Caco-2 (cell line): ENCODE measurements around the gene NBEAL2. TPM values are rescaled to one million over a fixed set of nuclear protein-coding genes. Genes with fewer than 3 reads are reported as not detected.

Source experiments
- BruUV-seq: library from RNA; stranded (reverse); fragments of 400-500 nt; replicated peaks from 2 replicates; lab custom pipeline; 2021; lab: Mats Ljungman, UMichigan
- CTCF ChIA-PET: fragments of 300-600 bp; sonication (Branson Sonifier 250); formaldehyde crosslinking; loops from one replicate; lab custom pipeline; 2022; ENCODE audit warnings: antibody characterized with exemption; lab: Charles Lee
- POLR2A ChIA-PET: fragments of 300-600 bp; sonication (Branson Sonifier 250); formaldehyde crosslinking; loops from one replicate; lab custom pipeline; 2022; ENCODE audit warnings: antibody characterized with exemption; lab: Charles Lee
- DNase-seq, 2 experiments: peaks; one replicate each; pipeline versions ENCODE4 v3.0.0 to v3.0.0-alpha.2; 2020 to 2022
- H3K27me3 ChIP-seq: replicated peaks from 2 replicates; pipeline ENCODE4 v1.6.0; 2011; ENCODE audit warnings: low read length; ENCODE audit not compliant: control insufficient read depth, insufficient read depth
- H3K36me3 ChIP-seq: 2 replicates; pipeline ENCODE4 v1.5.1; 2011; ENCODE audit warnings: low read length; ENCODE audit not compliant: control insufficient read depth, insufficient read depth
- H3K4me1 ChIP-seq: fragments of 250-450 bp; sonication (Bioruptor Pico); 2 replicates; pipeline ENCODE4 v1.5.1; 2020; ENCODE audit warnings: mild to moderate bottlenecking
- H3K4me3 ChIP-seq: 2 replicates; pipeline ENCODE4 v1.5.1; 2011; ENCODE audit warnings: low read depth, mild to moderate bottlenecking, control low read depth, low read length
- H3K9me3 ChIP-seq: fragments of 250-450 bp; sonication (Bioruptor Pico); 2 replicates; pipeline ENCODE4 v1.5.1; 2020; ENCODE audit warnings: mild to moderate bottlenecking, moderate library complexity
- H3K27ac Mint-ChIP-seq: one replicate; pipeline ENCODE4 v1.8.0; 2022; ENCODE audit warnings: mixed read lengths; ENCODE audit not compliant: unreplicated experiment
- H3K27me3 Mint-ChIP-seq: one replicate; pipeline ENCODE4 v1.8.0; 2022; ENCODE audit warnings: mixed read lengths; ENCODE audit not compliant: insufficient read depth, unreplicated experiment
- H3K36me3 Mint-ChIP-seq: one replicate; pipeline ENCODE4 v1.8.0; 2022; ENCODE audit warnings: mild to moderate bottlenecking, mixed read lengths; ENCODE audit not compliant: insufficient read depth, unreplicated experiment
- H3K4me1 Mint-ChIP-seq: one replicate; pipeline ENCODE4 v1.8.0; 2022; ENCODE audit warnings: low read depth, mixed read lengths; ENCODE audit not compliant: unreplicated experiment
- H3K4me3 Mint-ChIP-seq: one replicate; pipeline ENCODE4 v1.8.0; 2022; ENCODE audit warnings: mild to moderate bottlenecking, moderate library complexity, mixed read lengths; ENCODE audit not compliant: unreplicated experiment
- H3K9me3 Mint-ChIP-seq: one replicate; pipeline ENCODE4 v1.8.0; 2022; ENCODE audit warnings: mixed read lengths; ENCODE audit not compliant: unreplicated experiment
- intact Hi-C: fragments of 100-400 bp; cut with micrococcal nuclease; formaldehyde crosslinking; loops from one replicate; pipeline ENCODE4 v1.10.0; 2022; ENCODE audit not compliant: unreplicated experiment
- total RNA-seq: library from RNA; stranded (reverse); gene quantifications from 2 replicates; pipeline ENCODE4 v1.2.3, GENCODE V29; 2022
- TF ChIP-seq, protein P1 (sequence below), 2 experiments: fragments of 200-600 bp in 1 of 2; IDR thresholded peaks; 1 replicate in 1 of 2; 2 replicates in 1 of 2; pipeline versions ENCODE4 v1.5.1 to v1.8.0; 2011 to 2022; ENCODE audit warnings: antibody characterized with exemption in 1 of 2, control low read depth in 1 of 2, inconsistent platforms in 1 of 2, low read depth in 1 of 2, low read length in 1 of 2, mild to moderate bottlenecking in 1 of 2, moderate library complexity in 1 of 2; ENCODE audit not compliant: insufficient read depth in 1 of 2, severe bottlenecking in 1 of 2, unreplicated experiment in 1 of 2

Gene NBEAL2
- total RNA-seq, 1 experiment from 2014 or later: 62.4 TPM

DNA sequence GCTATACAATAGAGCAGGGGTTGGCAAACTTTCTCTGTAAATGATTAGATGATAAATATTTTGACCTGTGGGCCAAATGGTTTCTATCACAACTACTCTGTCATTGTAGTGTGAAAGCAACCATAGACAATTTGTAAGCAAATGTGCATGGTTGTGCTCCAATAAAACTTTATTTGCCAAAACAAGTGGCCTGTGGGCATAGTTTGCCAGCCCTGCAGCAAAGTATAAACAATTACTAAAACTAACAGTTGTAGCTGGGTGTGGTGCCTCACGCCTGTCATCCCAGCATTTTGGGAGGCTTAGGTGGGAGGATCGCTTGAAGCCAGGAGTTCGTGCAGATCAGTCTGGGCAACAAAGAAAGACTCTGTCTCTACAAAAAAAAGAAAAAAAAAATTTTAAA is 61.6 kb downstream of the NBEAL2 start:
- POLR2A ChIA-PET: no interaction called here
- no peak overlapping the region for H3K27ac Mint-ChIP-seq
- no TSS peak for BruUV-seq
- H3K27me3 Mint-ChIP-seq: no peaks in the 10 kb centered on the region
- Histone ChIP-seq H3K36me3 (no peaks in the 10 kb centered on the region), H3K4me1 (no peaks in the 10 kb centered on the region), H3K4me3 (no peak overlapping the region), H3K9me3 (no peaks in the 10 kb centered on the region), H3K27me3 (no peaks in the 10 kb centered on the region)
- intact Hi-C loops: no loop called here
- peaks cover 68% of the 10 kb centered on the region for H3K36me3 Mint-ChIP-seq
- no peaks in the 10 kb centered on the region for H3K4me1 Mint-ChIP-seq
- no peak overlapping the region for H3K4me3 Mint-ChIP-seq
- TF ChIP-seq, protein P1, sequence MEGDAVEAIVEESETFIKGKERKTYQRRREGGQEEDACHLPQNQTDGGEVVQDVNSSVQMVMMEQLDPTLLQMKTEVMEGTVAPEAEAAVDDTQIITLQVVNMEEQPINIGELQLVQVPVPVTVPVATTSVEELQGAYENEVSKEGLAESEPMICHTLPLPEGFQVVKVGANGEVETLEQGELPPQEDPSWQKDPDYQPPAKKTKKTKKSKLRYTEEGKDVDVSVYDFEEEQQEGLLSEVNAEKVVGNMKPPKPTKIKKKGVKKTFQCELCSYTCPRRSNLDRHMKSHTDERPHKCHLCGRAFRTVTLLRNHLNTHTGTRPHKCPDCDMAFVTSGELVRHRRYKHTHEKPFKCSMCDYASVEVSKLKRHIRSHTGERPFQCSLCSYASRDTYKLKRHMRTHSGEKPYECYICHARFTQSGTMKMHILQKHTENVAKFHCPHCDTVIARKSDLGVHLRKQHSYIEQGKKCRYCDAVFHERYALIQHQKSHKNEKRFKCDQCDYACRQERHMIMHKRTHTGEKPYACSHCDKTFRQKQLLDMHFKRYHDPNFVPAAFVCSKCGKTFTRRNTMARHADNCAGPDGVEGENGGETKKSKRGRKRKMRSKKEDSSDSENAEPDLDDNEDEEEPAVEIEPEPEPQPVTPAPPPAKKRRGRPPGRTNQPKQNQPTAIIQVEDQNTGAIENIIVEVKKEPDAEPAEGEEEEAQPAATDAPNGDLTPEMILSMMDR (IDR thresholded peaks at IDR 0.05; ENCODE audit: insufficient read depth in 1 of 2, low read depth in 1 of 2, low read length in 1 of 2, severe bottlenecking in 1 of 2, unreplicated experiment in 1 of 2): no peak
- CTCF ChIA-PET: no interaction called here
- DNase-seq: no peak
- H3K9me3 Mint-ChIP-seq: no peaks in the 10 kb centered on the region

DNA sequence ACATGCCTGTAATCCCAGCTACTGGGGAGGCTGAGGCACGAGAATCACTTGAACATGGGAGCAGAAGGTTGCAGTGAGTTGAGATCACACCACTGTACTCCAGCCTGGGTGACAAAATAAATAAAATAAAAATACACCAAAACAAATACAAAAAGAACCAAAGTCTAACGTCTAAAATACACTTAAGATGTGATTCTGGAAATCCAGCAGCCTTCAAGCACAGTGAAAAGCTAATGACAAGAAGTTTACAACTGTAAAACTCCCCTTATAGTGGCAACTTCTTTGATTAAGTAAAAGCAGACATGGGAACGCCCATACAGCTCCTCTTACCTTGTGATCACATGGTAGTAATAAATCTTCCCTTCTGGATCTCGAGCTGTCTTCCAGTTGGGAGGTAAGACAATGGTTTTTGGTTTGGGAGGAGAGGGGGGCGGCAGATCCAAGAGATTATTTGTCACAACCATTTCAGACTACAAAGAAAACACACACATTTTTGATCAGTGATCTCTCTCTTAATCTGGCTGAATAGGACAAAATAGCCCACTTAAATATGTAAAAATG is 62.8 kb downstream of the NBEAL2 start:
- no peak overlapping the region for H3K27ac Mint-ChIP-seq
- no peaks in the 10 kb centered on the region for H3K4me1 ChIP-seq

DNA sequence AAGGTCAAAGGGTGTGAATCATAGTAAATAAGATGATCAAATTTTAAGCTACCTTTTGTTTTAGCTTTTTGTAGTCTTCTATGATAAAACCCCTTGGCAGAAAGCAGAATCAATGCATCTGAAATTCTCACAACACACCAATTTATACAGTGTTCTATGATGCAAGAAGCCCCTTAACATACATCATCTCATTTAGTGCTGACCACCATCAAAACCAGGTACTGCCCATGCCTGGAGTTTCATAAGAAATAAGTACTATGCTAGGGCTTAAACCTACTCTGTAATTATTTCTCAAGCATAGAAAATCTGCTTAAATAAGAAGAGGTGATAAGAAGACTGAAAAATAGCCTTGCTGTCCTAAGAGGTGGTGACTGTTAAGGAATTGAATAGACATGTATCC is 67.6 kb downstream of the NBEAL2 start:
- Histone ChIP-seq H3K9me3 (no peaks in the 10 kb centered on the region), H3K4me1 (no peaks in the 10 kb centered on the region), H3K4me3 (no peak overlapping the region), H3K36me3 (no peaks in the 10 kb centered on the region), H3K27me3 (no peaks in the 10 kb centered on the region)
- BruUV-seq: no TSS peak
- Mint-ChIP-seq H3K36me3 (peaks cover 40% of the 10 kb centered on the region), H3K27me3 (no peaks in the 10 kb centered on the region), H3K27ac (no peak overlapping the region), H3K9me3 (no peaks in the 10 kb centered on the region), H3K4me3 (no peak overlapping the region), H3K4me1 (no peaks in the 10 kb centered on the region)
- no peak for DNase-seq
- CTCF ChIA-PET: no interaction called here
- TF ChIP-seq, protein P1 (IDR thresholded peaks at IDR 0.05; ENCODE audit: insufficient read depth in 1 of 2, low read depth in 1 of 2, low read length in 1 of 2, severe bottlenecking in 1 of 2, unreplicated experiment in 1 of 2): no peak
- POLR2A ChIA-PET: no interaction called here
- intact Hi-C loops: no loop called here

More for the DNA sequence above, 62.8 kb downstream of the NBEAL2 start:
- Histone ChIP-seq H3K36me3 (no peaks in the 10 kb centered on the region), H3K9me3 (no peaks in the 10 kb centered on the region), H3K27me3 (no peaks in the 10 kb centered on the region), H3K4me3 (no peak overlapping the region)
- TF ChIP-seq, protein P1 (IDR thresholded peaks at IDR 0.05; ENCODE audit: insufficient read depth in 1 of 2, low read depth in 1 of 2, low read length in 1 of 2, severe bottlenecking in 1 of 2, unreplicated experiment in 1 of 2): no peak
- DNase-seq: no peak
- POLR2A ChIA-PET: no interaction called here
- H3K4me3 Mint-ChIP-seq: no peak overlapping the region
- H3K27me3 Mint-ChIP-seq: no peaks in the 10 kb centered on the region
- intact Hi-C loops: no loop called here
- no peaks in the 10 kb centered on the region for H3K4me1 Mint-ChIP-seq
- CTCF ChIA-PET: no interaction called here
- no TSS peak for BruUV-seq
- peaks cover 62% of the 10 kb centered on the region for H3K36me3 Mint-ChIP-seq
- no peaks in the 10 kb centered on the region for H3K9me3 Mint-ChIP-seq
